ENCODE results near the gene TBCEL. TPM values are rescaled to one million over a fixed set of nuclear protein-coding genes. Genes with fewer than 3 reads are reported as not detected.
A peak's percentile ranks its signal among the peaks of the same experiment; 100 is the strongest.

TBCEL gene
- total and polyA plus RNA-seq, 10 of the 15 experiments (the other 5 are each of a cell fraction or from before 2014, with no cell fraction given), result 2.0 to 10.4 (median 7.3) TPM

- Histone ChIP-seq H3K4me3 (no peak overlapping the region), H3K9ac (ENCODE audit: control insufficient read depth, insufficient read depth, low read length) (no peak overlapping the region), H3K9me3 (replicated peaks; ENCODE audit: control insufficient read depth, insufficient read depth, low read length) (no peaks in the 10 kb centered on the region), H3K4me2 (ENCODE audit: control insufficient read depth, insufficient read depth) (no peak overlapping the region), H2AFZ (ENCODE audit: control insufficient read depth, low read depth, low read length) (no peak overlapping the region), H4K20me1 (ENCODE audit: control insufficient read depth, insufficient read depth) (no peaks in the 10 kb centered on the region), H3K36me3 (ENCODE audit: control insufficient read depth in 2 of 2, insufficient read depth in 2 of 2, low read length in 1 of 2) (no peaks in the 10 kb centered on the region), H3K27ac (ENCODE audit: control insufficient read depth, insufficient read depth) (no peak overlapping the region), H3K79me2 (ENCODE audit: control insufficient read depth, insufficient read depth, low read length) (no peaks in the 10 kb centered on the region), H3K4me1 (ENCODE audit: control insufficient read depth, insufficient read depth, low read length) (no peaks in the 10 kb centered on the region), H3K27me3 (replicated peaks in 1 of 2; ENCODE audit: control insufficient read depth in 2 of 2, insufficient read depth in 2 of 2, low read length in 1 of 2) (peaks cover 0 to 1% of the 10 kb centered on the region in 2 experiments; a peak in 2 of 4 replicates)
- POLR2A ChIA-PET, result no interaction called here
- no peak for DNase-seq (ENCODE audit: low read depth, low spot score)
- WGBS (ENCODE audit: insufficient coverage, insufficient replicate concordance, low lambda C conversion rate, missing lambda C conversion rate), result 50% methylated on average over 10 of the region's 11 CpGs
- RAD21 ChIA-PET (ENCODE audit: unreplicated experiment), result no interaction called here
- no peak for FAIRE-seq
- in situ Hi-C loops (cut with MboI) (no loop called here), intact Hi-C loops (cut with micrococcal nuclease; ENCODE audit: unreplicated experiment) (no loop called here)
- CTCF ChIA-PET, result interaction anchor here (1.4 kb wide), 1 partner anchor 58 kb away, joined by 4 read pairs; no protein-coding TSS in a partner anchor
- no TSS peak for BruUV-seq (replicated peaks)
- ATAC-seq, result no peak
- SMC1A ChIA-PET (ENCODE audit: uncharacterized antibody, unreplicated experiment), result no interaction called here
- TF ChIP-seq, protein P1, sequence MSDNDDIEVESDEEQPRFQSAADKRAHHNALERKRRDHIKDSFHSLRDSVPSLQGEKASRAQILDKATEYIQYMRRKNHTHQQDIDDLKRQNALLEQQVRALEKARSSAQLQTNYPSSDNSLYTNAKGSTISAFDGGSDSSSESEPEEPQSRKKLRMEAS (IDR thresholded peaks at IDR 0.05; ENCODE audit: low read depth, low read length), result no peak
- TF ChIP-seq, protein P2, sequence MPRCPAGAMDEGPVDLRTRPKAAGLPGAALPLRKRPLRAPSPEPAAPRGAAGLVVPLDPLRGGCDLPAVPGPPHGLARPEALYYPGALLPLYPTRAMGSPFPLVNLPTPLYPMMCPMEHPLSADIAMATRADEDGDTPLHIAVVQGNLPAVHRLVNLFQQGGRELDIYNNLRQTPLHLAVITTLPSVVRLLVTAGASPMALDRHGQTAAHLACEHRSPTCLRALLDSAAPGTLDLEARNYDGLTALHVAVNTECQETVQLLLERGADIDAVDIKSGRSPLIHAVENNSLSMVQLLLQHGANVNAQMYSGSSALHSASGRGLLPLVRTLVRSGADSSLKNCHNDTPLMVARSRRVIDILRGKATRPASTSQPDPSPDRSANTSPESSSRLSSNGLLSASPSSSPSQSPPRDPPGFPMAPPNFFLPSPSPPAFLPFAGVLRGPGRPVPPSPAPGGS (IDR thresholded peaks at IDR 0.05; ENCODE audit: borderline replicate concordance, insufficient read depth, low read depth, low read length, poor library complexity, severe bottlenecking), result peak; percentile 96
- TF ChIP-seq EGR1 (IDR thresholded peaks at IDR 0.05; ENCODE audit: borderline replicate concordance in 1 of 2, low read depth in 2 of 2, low read length in 2 of 2), result no peak
- no peak for TF ChIP-seq ZSCAN29 (IDR thresholded peaks at IDR 0.05)
- TF ChIP-seq, protein P3, sequence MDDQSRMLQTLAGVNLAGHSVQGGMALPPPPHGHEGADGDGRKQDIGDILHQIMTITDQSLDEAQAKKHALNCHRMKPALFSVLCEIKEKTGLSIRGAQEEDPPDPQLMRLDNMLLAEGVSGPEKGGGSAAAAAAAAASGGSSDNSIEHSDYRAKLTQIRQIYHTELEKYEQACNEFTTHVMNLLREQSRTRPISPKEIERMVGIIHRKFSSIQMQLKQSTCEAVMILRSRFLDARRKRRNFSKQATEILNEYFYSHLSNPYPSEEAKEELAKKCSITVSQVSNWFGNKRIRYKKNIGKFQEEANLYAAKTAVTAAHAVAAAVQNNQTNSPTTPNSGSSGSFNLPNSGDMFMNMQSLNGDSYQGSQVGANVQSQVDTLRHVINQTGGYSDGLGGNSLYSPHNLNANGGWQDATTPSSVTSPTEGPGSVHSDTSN (IDR thresholded peaks at IDR 0.05; ENCODE audit: insufficient replicate concordance, low read depth, low read length), result peak; percentile 59
Observed at GRCh38 chr11:121137005-121137404, 113.1 kb downstream of the TBCEL start.
